SK-N-SH (cell line): ENCODE measurements around the gene TGM2.

ENCODE experiments used
- SMC3 ChIP-seq: IDR thresholded peaks from 2 replicates; pipeline ENCODE4 v1.6.1; 2012; ENCODE audit warnings: low read depth, low read length, improper control_type of control experiment
- TF ChIP-seq, protein P1 (sequence below): fragments of 200-600 bp; sonication (generic); IDR thresholded peaks from 2 replicates; pipeline ENCODE4 v1.6.1; 2017; ENCODE audit warnings: antibody characterized with exemption, mild to moderate bottlenecking, moderate library complexity

DNA sequence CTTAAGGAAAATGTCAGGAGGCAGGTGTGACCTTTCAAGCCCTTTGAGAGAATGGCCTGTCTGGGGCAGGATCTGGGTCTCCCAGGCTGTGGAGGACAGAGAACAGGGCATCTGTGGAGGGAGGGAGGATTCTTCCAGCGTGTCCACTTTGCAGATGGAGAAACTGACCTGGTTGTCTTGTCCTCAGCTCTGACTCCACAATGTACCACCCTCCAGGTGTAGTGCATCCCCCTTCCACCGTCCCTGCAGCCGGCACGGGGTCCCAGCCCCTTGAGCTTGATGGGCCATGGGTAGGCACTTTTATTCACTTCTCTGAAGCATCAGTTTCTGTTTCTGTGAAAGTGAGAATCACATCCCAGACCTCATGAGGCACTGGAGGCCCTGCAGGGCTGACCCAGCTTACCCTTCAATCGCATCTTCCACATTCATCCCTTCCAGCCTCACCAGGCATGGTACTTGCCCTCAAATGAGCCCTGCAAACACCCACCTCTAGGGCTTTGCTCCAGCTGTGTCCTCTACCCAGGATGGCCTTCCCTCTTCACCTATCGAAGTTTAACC is 4.6 kb upstream of the TGM2 start:
- TF ChIP-seq, protein P1, sequence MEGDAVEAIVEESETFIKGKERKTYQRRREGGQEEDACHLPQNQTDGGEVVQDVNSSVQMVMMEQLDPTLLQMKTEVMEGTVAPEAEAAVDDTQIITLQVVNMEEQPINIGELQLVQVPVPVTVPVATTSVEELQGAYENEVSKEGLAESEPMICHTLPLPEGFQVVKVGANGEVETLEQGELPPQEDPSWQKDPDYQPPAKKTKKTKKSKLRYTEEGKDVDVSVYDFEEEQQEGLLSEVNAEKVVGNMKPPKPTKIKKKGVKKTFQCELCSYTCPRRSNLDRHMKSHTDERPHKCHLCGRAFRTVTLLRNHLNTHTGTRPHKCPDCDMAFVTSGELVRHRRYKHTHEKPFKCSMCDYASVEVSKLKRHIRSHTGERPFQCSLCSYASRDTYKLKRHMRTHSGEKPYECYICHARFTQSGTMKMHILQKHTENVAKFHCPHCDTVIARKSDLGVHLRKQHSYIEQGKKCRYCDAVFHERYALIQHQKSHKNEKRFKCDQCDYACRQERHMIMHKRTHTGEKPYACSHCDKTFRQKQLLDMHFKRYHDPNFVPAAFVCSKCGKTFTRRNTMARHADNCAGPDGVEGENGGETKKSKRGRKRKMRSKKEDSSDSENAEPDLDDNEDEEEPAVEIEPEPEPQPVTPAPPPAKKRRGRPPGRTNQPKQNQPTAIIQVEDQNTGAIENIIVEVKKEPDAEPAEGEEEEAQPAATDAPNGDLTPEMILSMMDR: no peak
- TF ChIP-seq SMC3: no peak
